HEK293 (cell line): ENCODE data around the gene CCDC50.

Experiments used
- BCL11A ChIP-seq: fragments of 450-650 bp; formaldehyde crosslinking; IDR thresholded peaks from 2 replicates; pipeline ENCODE4 v1.5.1; 2016; ENCODE audit warnings: low read depth, missing biosample characterization, missing genetic modification characterization
- CTCF ChIP-seq: fragments of 450-650 bp; formaldehyde crosslinking; IDR thresholded peaks from 2 replicates; pipeline ENCODE4 v1.5.1; 2016; ENCODE audit warnings: missing biosample characterization, missing genetic modification characterization
- GLI2 ChIP-seq: fragments of 450-650 bp; formaldehyde crosslinking; IDR thresholded peaks from 2 replicates; pipeline ENCODE4; 2017; ENCODE audit warnings: missing biosample characterization, missing genetic modification characterization, low read depth, borderline replicate concordance
- REST ChIP-seq: fragments of 450-650 bp; formaldehyde crosslinking; IDR thresholded peaks from 2 replicates; pipeline ENCODE4 v1.5.1; 2016; ENCODE audit warnings: missing biosample characterization, missing genetic modification characterization
- TCF7L2 ChIP-seq: IDR thresholded peaks from 2 replicates; pipeline ENCODE4 v1.6.1; 2011; ENCODE audit warnings: low read depth, mild to moderate bottlenecking, inconsistent platforms, low read length, moderate library complexity, borderline replicate concordance
- ZFP41 ChIP-seq: fragments of 450-650 bp; formaldehyde crosslinking; IDR thresholded peaks from 2 replicates; pipeline ENCODE4 v1.5.1; 2016; ENCODE audit warnings: missing biosample characterization, missing genetic modification characterization, borderline replicate concordance
- ZNF202 ChIP-seq: fragments of 450-650 bp; formaldehyde crosslinking; IDR thresholded peaks from 2 replicates; pipeline ENCODE4 v1.5.1; 2016; ENCODE audit warnings: missing biosample characterization, missing genetic modification characterization, borderline replicate concordance
- ZNF341 ChIP-seq: fragments of 450-650 bp; formaldehyde crosslinking; IDR thresholded peaks from 2 replicates; pipeline ENCODE4; 2016; ENCODE audit warnings: low read depth, missing biosample characterization, missing genetic modification characterization
- ZNF549 ChIP-seq: fragments of 450-650 bp; IDR thresholded peaks from 2 replicates; pipeline ENCODE4 v1.5.1; 2018; ENCODE audit warnings: missing biosample characterization, missing genetic modification characterization, mild to moderate bottlenecking, inconsistent platforms, moderate library complexity
- ZNF660 ChIP-seq: fragments of 450-650 bp; IDR thresholded peaks from 2 replicates; pipeline ENCODE4 v1.5.1; 2018; ENCODE audit warnings: missing biosample characterization, mild to moderate bottlenecking, missing genetic modification characterization

DNA sequence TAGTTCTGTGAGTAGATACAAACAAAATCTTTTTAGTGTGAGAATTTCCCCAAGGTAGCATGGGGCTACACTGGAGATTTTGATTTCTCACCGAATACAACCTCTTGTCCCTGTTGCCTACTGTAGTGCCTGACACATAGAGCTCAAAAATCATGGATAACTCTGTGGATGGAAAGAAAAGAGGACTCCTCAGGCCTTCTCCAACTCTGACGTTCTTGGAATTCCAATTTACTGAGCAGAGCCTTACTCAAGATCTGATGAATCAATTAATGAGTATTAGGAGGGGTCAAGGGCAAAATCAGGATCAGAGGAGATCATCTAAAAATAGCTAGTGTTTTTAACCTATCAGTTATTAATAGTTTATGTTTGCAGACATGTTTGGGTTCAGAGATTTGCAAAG, 85.1 kb downstream of the CCDC50 start:
- TF ChIP-seq REST (tag by site-specific recombination) (no peak), ZFP41 (tag by site-specific recombination) (no peak), ZNF549 (tag by site-specific recombination) (no peak), ZNF660 (no peak), CTCF (no peak), ZNF341 (no peak), TCF7L2 (no peak), BCL11A (tag by site-specific recombination) (no peak), ZNF202 (tag by site-specific recombination) (no peak), GLI2 (no peak)
